H1 (cell line): Measurements from ENCODE around the gene STAT5A. TPM values are rescaled to one million over a fixed set of nuclear protein-coding genes. Genes with fewer than 3 reads are reported as not detected.

Source experiments
- CTCF ChIA-PET: fragments of 300-600 bp; sonication (Branson Sonifier 250); formaldehyde crosslinking; loops from one replicate; lab custom pipeline; 2021; ENCODE audit not compliant: partially characterized antibody; lab: Charles Lee
- POLR2A ChIA-PET: fragments of 300-600 bp; sonication (Branson Sonifier 250); formaldehyde crosslinking; loops from one replicate; lab custom pipeline; 2021; ENCODE audit warnings: inconsistent platforms; ENCODE audit not compliant: partially characterized antibody; lab: Charles Lee
- DNase-seq, 2 experiments: peaks; one replicate each; pipeline versions ENCODE4 v3.0.0 to v3.0.0-alpha.2; 2010 to 2022; ENCODE audit warnings: low spot score in 2 of 2, low read depth in 1 of 2, mixed read lengths in 1 of 2
- FAIRE-seq: peaks from 2 replicates; lab custom pipeline; 2011; peaks lifted over from hg19 to GRCh38; lab: Jason Lieb, UNC
- H2AFZ ChIP-seq: 2 replicates; pipeline ENCODE4 v1.8.1; 2012; ENCODE audit warnings: low read length, inconsistent platforms
- H2AK5ac ChIP-seq: 2 replicates; pipeline ENCODE4 v1.6.1; 2013; ENCODE audit warnings: low read depth, low read length
- H2BK120ac ChIP-seq: replicated peaks from 2 replicates; pipeline ENCODE3; 2013; ENCODE audit warnings: low read depth, low read length, inconsistent platforms
- H2BK12ac ChIP-seq: 2 replicates; pipeline ENCODE4 v1.6.1; 2013; ENCODE audit warnings: low read depth, low read length
- H2BK15ac ChIP-seq: 2 replicates; pipeline ENCODE4 v1.6.1; 2013; ENCODE audit warnings: low read length
- H2BK20ac ChIP-seq: 2 replicates; pipeline ENCODE4 v1.6.1; 2013; ENCODE audit warnings: low read length
- H2BK5ac ChIP-seq: 2 replicates; pipeline ENCODE4 v1.6.1; 2013; ENCODE audit warnings: low read depth, low read length
- H3K14ac ChIP-seq: 2 replicates; pipeline ENCODE4 v1.6.1; 2013; ENCODE audit warnings: inconsistent platforms; ENCODE audit not compliant: insufficient read length
- H3K18ac ChIP-seq: 2 replicates; pipeline ENCODE4 v1.6.1; 2013; ENCODE audit warnings: low read length; ENCODE audit errors: extremely low read depth
- H3K23ac ChIP-seq: 2 replicates; pipeline ENCODE4 v1.6.1; 2013; ENCODE audit warnings: inconsistent platforms; ENCODE audit not compliant: insufficient read length
- H3K23me2 ChIP-seq: 2 replicates; pipeline ENCODE4 v1.6.1; 2013; ENCODE audit warnings: low read depth, low read length
- H3K27ac ChIP-seq: 2 replicates; pipeline ENCODE4 v1.6.1; 2011; ENCODE audit warnings: low read depth, low read length, inconsistent platforms
- H3K27me3 ChIP-seq, 4 experiments: replicated peaks in 1 of 4; 1 replicate in 1 of 4; 2 replicates in 3 of 4; pipeline versions ENCODE4 v1.6.1 to v1.8.1; 2011 to 2013; ENCODE audit warnings: low read length in 3 of 4, mild to moderate bottlenecking in 3 of 4, inconsistent platforms in 2 of 4, mixed read lengths in 2 of 4, moderate library complexity in 1 of 4; ENCODE audit not compliant: control insufficient read depth in 3 of 4, insufficient read depth in 3 of 4; ENCODE audit errors: extremely low read depth in 1 of 4
- H3K36me3 ChIP-seq, 4 experiments: 2 replicates each; pipeline versions ENCODE4 v1.6.1 to v1.8.1; 2011 to 2013; ENCODE audit warnings: mild to moderate bottlenecking in 4 of 4, low read length in 3 of 4, moderate library complexity in 2 of 4, control low read depth in 1 of 4, inconsistent platforms in 1 of 4; ENCODE audit not compliant: insufficient read depth in 4 of 4, control insufficient read depth in 2 of 4
- H3K4ac ChIP-seq: replicated peaks from 2 replicates; pipeline ENCODE3; 2013; ENCODE audit warnings: low read length, low read depth, mixed read lengths, inconsistent platforms; ENCODE audit not compliant: insufficient read length
- H3K4me1 ChIP-seq, 4 experiments: replicated peaks in 1 of 4; 1 replicate in 1 of 4; 2 replicates in 3 of 4; pipeline versions ENCODE4 v1.6.1 to v1.8.1; 2011 to 2013; ENCODE audit warnings: low read length in 3 of 4, inconsistent platforms in 2 of 4, mixed read lengths in 1 of 4; ENCODE audit not compliant: insufficient read depth in 4 of 4, control insufficient read depth in 3 of 4
- H3K4me2 ChIP-seq, 2 experiments: 2 replicates each; pipeline versions ENCODE4 v1.6.1 to v1.8.1; 2011 to 2013; ENCODE audit warnings: low read depth in 2 of 2, low read length in 2 of 2, control low read depth in 1 of 2, inconsistent platforms in 1 of 2, mild to moderate bottlenecking in 1 of 2; ENCODE audit not compliant: insufficient read depth in 1 of 2
- H3K4me3 ChIP-seq, 4 experiments: fragments of 200-600, 300-600 bp in 1 of 4; sonication (generic), shearing (Covaris generic), sonication (Bioruptor Twin) in 1 of 4; 2 replicates each; pipeline versions ENCODE4 v1.5.1 to v1.8.1; 2011 to 2016; ENCODE audit warnings: low read length in 4 of 4, low read depth in 3 of 4, control low read depth in 2 of 4, inconsistent platforms in 2 of 4, mild to moderate bottlenecking in 2 of 4, mixed read lengths in 1 of 4, moderate library complexity in 1 of 4; ENCODE audit not compliant: insufficient read depth in 2 of 4; ENCODE audit errors: extremely low read depth in 1 of 4
- H3K56ac ChIP-seq: replicated peaks from 2 replicates; pipeline ENCODE3; 2013; ENCODE audit warnings: low read depth, mild to moderate bottlenecking, mixed read lengths, low read length, inconsistent platforms; ENCODE audit not compliant: insufficient read length
- H3K79me1 ChIP-seq: 2 replicates; pipeline ENCODE4 v1.6.1; 2013; ENCODE audit warnings: low read depth, low read length, control low read depth
- H3K79me2 ChIP-seq, 2 experiments: 2 replicates each; pipeline versions ENCODE4 v1.6.1 to v1.8.1; 2012 to 2013; ENCODE audit warnings: low read length in 2 of 2, mild to moderate bottlenecking in 2 of 2, inconsistent platforms in 1 of 2; ENCODE audit not compliant: insufficient read depth in 2 of 2, control insufficient read depth in 1 of 2
- H3K9ac ChIP-seq, 4 experiments: replicated peaks in 1 of 4; 1 replicate in 1 of 4; 2 replicates in 3 of 4; pipeline versions ENCODE4 v1.6.1 to v1.8.1; 2011 to 2013; ENCODE audit warnings: low read depth in 3 of 4, low read length in 3 of 4, control low read depth in 2 of 4, mild to moderate bottlenecking in 2 of 4, moderate library complexity in 2 of 4, inconsistent platforms in 1 of 4; ENCODE audit errors: extremely low read depth in 1 of 4
- H3K9me3 ChIP-seq, 2 experiments: 2 replicates each; pipeline versions ENCODE4 v1.6.1 to v1.8.1; 2012 to 2013; ENCODE audit warnings: mild to moderate bottlenecking in 2 of 2, moderate library complexity in 2 of 2, control low read depth in 1 of 2, inconsistent platforms in 1 of 2, low read depth in 1 of 2, low read length in 1 of 2, mixed read lengths in 1 of 2; ENCODE audit not compliant: insufficient read depth in 2 of 2
- H4K20me1 ChIP-seq, 2 experiments: replicated peaks in 1 of 2; 2 replicates each; pipeline versions ENCODE3 to v1.8.1; 2011 to 2013; ENCODE audit warnings: inconsistent platforms in 2 of 2, low read length in 2 of 2, mild to moderate bottlenecking in 1 of 2; ENCODE audit not compliant: insufficient read depth in 2 of 2, control insufficient read depth in 1 of 2
- H4K5ac ChIP-seq: 2 replicates; pipeline ENCODE4 v1.6.1; 2013; ENCODE audit warnings: low read length, low read depth, mixed read lengths, inconsistent platforms; ENCODE audit not compliant: insufficient read length
- H4K8ac ChIP-seq: 2 replicates; pipeline ENCODE4 v1.8.0; 2013; ENCODE audit warnings: mild to moderate bottlenecking, moderate library complexity, low read length, inconsistent platforms; ENCODE audit not compliant: insufficient read depth; ENCODE audit errors: extremely low read depth
- H4K91ac ChIP-seq: replicated peaks from 2 replicates; pipeline ENCODE3; 2013; ENCODE audit warnings: low read length, mixed read lengths, inconsistent platforms; ENCODE audit not compliant: insufficient read length
- ATF3 ChIP-seq: IDR thresholded peaks from 2 replicates; pipeline ENCODE4 v1.6.1; 2011; ENCODE audit warnings: low read depth, mild to moderate bottlenecking, low read length; ENCODE audit not compliant: insufficient read depth
- CBX5 ChIP-seq: fragments of 300-800, 300-1000 bp; sonication (generic); IDR thresholded peaks from 2 replicates; pipeline ENCODE4 v1.7.1; 2016; ENCODE audit warnings: antibody characterized with exemption, low read length, low read depth
- EGR1 ChIP-seq: IDR thresholded peaks from 2 replicates; pipeline ENCODE4 v1.6.1; 2011; ENCODE audit warnings: low read depth, low read length, borderline replicate concordance
- EZH2 ChIP-seq: fragments of 200-600 bp; sonication (generic); IDR thresholded peaks from 2 replicates; pipeline ENCODE4 v1.7.1; 2012; ENCODE audit warnings: low read depth, mild to moderate bottlenecking, moderate library complexity, low read length, inconsistent platforms; ENCODE audit not compliant: severe bottlenecking
- SIX5 ChIP-seq: IDR thresholded peaks from 2 replicates; pipeline ENCODE4 v1.6.1; 2011; ENCODE audit warnings: mild to moderate bottlenecking, low read depth, low read length
- TBP ChIP-seq: IDR thresholded peaks from 2 replicates; pipeline ENCODE4 v1.6.1; 2011; ENCODE audit warnings: low read depth, low read length, improper control_type of control experiment
- polyA plus RNA-seq, 7 experiments: library from polyadenylated mRNA; depleted of rRNA in 3 of 7; stranded (reverse) in 5 of 7; unstranded in 2 of 7; fragments of >200 nt in 5 of 7; fragments of 200-250 nt in 2 of 7; gene quantifications; 1 replicate in 5 of 7; 2 replicates in 1 of 7; 4 replicates in 1 of 7; pipeline versions ENCODE4 v1.2.1 to v1.2.3, GENCODE V29; 2011 to 2013; ENCODE audit warnings: missing spikeins in 2 of 7, mixed read lengths in 2 of 7
- total RNA-seq: library from RNA; stranded (reverse); fragmentation: NEBNext Ultra II Directional; extraction: Animal tissue kit (Norgen Biotek cat#: 25700); gene quantifications from 2 replicates; pipeline ENCODE4 v1.2.1, GENCODE V29; 2021

The STAT5A gene
- total and polyA plus RNA-seq, 2 of the 8 experiments (the other 6 are each of a cell fraction or from before 2014, with no cell fraction given), result 4.2 to 5.4 TPM

GRCh38 chr17:42346481-42346880, 58.2 kb downstream of the STAT5A start (continued):
- TF ChIP-seq TBP, result no peak

- Histone ChIP-seq H3K23ac (no peak overlapping the region), H3K4me2 (no peak overlapping the region), H2AK5ac (no peak overlapping the region), H2BK120ac (no peak overlapping the region), H3K79me1 (peaks cover 10% of the 10 kb centered on the region), H3K4me3 (no peak overlapping the region), H4K20me1 (peaks cover 2 to 9% of the 10 kb centered on the region in 2 experiments), H3K4ac (no peak overlapping the region), H3K56ac (no peak overlapping the region), H4K91ac (no peak overlapping the region), H3K27me3 (no peaks in the 10 kb centered on the region), H3K27ac (no peak overlapping the region), H3K4me1 (peaks cover 0 to 8% (median 3%) of the 10 kb centered on the region in 4 experiments; a peak in 4 of 7 replicates), H3K18ac (no peak overlapping the region), H3K9me3 (no peaks in the 10 kb centered on the region), H4K5ac (no peak overlapping the region), H2BK20ac (no peak overlapping the region), H4K8ac (no peak overlapping the region), H3K14ac (no peak overlapping the region), H3K9ac (no peak overlapping the region), H3K36me3 (peaks cover 2 to 35% (median 18%) of the 10 kb centered on the region in 4 experiments; a peak in 7 of 8 replicates), H2BK5ac (no peak overlapping the region), H2BK15ac (no peak overlapping the region), H2AFZ (no peak overlapping the region), H2BK12ac (no peak overlapping the region), H3K23me2 (no peaks in the 10 kb centered on the region), H3K79me2 (peaks cover 2 to 35% of the 10 kb centered on the region in 2 experiments; a peak in 3 of 4 replicates)
- no peak for TF ChIP-seq EGR1
- TF ChIP-seq CBX5, result no peak
- no peak for TF ChIP-seq SIX5
- no peak for TF ChIP-seq EZH2
- no peak for TF ChIP-seq ATF3
- POLR2A ChIA-PET, result no interaction called here
- FAIRE-seq (no peak), DNase-seq (no peak)
- CTCF ChIA-PET, result no interaction called here
Observed at GRCh38 chr17:42347198-42347597, 58.9 kb downstream of the STAT5A start.
